ENCODE data around the gene ACCSL.

The ACCSL gene

DNA sequence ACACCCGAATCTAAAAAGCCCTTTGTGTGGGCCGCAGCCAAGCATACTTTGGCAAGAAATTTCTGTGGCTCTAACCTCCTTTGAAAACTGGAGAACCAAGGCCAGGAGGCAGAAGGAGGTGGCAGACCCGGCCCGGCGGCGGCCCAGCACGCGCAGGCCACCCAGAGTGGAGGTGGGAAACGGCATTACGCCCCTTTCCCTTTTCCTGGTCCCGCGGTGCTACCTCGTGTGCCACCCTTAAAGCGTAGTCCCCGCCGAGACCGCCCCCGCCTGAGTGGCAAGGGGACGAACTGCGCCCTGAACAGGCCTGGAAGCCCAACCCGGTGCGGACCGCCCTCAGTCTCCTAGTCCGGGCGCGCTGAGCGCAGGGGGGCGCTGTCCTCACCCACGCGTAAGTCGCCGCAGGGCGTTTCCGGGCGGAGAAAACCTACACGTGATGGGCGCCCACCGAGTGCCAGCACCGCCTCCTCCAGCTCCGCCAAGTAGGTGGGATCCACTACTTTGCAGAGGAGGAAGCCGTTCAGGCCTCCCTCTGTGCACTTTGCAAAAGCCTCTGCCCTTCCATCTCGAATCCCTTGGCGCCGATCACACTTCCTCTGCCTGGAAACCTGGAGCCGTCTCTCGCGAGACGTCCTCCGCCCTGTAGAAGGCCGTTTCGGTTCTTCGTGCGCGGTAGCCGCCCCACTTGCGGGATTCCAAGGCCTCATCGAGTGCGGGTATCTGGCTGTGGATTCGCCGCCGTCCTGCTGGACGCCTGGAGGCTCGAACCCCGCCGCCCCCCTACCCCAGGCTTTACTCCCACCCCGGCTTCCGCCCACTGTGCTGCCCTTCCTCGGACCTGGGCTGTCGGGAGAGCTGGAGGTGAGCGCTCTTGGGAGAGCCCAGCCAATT, 18.3 kb downstream of the ACCSL start, which contains the start of gene ACCS:
Gene ACCS, plus strand, starts transcription at position 430 of the 891 bp plus-strand sequence. CDS start 1,358 bp downstream, outside the sequence.
- no peak for DNase-seq

- no peak for DNase-seq
Observed at GRCh38 chr11:44066732-44067141, 19.0 kb downstream of the ACCSL start.

GRCh38 chr11:44067266-44067665, 19.5 kb downstream of the ACCSL start:
- no peak for DNase-seq

GRCh38 chr11:44068180-44068579, 20.4 kb downstream of the ACCSL start:
- DNase-seq = no peak

DNA sequence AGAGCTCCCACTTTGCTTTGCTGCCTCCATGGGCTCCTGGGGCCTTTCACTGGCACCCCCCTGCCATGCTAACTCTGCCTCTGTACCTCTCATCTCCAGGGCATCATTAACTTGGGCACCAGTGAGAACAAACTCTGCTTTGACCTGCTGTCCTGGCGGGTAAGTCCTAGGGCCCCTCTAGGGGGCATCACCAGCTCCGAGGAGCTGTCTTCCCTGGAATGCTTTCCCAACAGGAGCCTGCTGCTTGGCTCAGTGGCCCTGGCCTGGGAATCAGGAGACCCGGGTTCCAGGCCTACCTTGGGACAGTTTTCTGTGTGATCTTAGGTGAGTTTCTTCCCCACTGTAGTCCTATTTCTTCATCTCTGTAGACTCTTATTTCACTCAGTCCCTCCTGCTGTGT, 23.4 kb downstream of the ACCSL start:
- no peak for DNase-seq

DNA sequence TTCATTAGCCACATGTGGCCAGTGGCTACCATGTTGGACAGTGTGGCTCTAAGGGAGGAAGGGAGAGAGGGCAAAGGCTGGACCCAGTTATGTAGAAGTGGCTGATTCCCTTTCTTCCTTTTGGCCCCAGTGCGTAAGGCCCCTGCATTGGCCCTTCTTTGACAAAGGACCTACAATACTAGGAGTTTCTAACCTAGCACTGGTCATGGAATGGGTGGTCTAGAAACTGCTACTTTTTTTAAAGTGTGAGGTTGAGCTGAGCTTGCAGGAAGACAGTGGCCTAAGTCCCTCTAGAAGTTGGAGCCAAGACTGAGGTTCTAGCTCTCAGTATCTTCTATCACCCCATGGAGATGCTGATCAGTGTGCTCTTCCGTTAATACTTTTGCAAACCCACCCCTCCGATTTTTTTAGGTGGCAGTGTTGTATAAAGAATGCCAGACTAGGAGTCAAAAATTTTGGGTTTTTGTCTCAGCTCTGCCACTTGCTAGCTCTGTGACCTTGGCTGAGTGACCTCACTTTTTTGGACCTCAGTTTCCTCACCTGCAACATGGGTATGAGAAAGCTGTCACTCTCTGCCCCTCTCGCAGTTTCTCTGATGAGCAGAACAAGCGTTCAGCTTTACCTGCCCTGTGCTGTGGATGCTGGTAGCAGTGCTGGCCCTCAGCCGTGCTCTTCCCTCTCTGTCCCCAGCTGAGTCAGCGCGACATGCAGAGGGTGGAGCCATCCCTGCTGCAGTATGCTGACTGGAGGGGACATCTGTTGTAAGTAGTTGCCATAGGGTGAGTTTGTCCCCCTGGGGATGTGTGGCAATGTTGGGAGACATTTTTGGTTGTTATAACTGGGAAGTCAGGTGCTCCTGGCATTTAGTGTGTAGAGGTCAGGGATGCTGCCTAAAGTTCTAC, 25.2 kb downstream of the ACCSL start:
- no peak for DNase-seq

DNA sequence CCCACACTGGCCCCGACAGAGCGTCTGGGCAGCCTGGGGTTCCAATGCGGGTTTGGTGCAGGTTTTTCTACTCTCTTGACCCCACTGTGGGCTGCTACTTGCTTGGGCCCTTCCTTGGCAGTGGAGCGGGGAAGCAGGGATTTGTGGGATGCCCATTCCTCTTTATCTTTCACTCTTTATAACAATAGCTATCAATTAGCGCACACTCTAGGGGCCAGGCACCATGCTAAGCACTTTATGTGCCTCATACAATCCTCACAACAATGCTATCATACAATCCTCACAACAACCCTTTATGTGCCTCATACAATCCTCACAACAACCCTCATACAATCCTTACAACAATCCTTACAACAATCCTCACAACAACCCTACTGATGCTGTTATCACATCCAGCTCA, 31.0 kb downstream of the ACCSL start:
- DNase-seq = no peak

GRCh38 chr11:44079376-44079775, 31.6 kb downstream of the ACCSL start:
- no peak for DNase-seq

DNA sequence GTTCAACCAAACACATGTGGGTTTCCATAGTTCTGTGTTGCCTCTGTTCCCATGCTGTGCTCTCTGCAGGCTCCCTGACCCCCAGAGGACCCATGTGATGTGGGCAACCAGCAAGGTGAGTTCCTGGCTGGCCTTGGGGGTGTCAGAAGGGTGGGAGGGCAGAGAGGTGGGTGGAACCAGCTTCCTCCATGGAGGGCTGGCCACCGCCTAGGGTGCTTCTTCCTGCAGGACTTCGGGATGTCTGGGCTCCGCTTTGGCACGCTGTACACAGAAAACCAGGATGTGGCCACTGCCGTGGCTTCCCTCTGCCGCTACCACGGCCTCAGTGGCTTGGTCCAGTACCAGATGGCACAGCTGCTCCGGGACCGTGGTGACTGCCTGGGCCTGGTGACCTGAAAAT, 33.2 kb downstream of the ACCSL start:
- DNase-seq = no peak

GRCh38 chr11:44082645-44083044, 34.9 kb downstream of the ACCSL start:
- no peak for DNase-seq

DNA sequence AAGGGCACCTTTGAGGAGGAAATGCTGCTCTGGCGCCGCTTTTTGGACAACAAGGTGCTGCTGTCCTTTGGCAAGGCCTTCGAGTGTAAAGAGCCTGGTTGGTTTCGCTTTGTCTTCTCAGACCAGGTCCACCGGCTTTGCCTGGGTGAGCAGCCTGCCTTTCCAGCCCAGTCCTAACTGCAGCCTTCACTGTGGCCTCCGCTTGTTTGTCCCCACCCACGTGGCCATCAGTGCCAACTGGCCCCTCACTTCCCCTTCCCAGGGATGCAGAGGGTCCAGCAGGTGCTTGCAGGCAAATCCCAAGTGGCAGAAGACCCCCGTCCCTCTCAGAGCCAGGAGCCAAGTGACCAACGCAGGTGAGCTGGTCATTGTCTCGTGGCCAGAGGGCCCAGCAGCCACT, 35.7 kb downstream of the ACCSL start:
- DNase-seq = no peak

GRCh38 chr11:44083906-44084305, 36.1 kb downstream of the ACCSL start:
- no peak for DNase-seq

DNA sequence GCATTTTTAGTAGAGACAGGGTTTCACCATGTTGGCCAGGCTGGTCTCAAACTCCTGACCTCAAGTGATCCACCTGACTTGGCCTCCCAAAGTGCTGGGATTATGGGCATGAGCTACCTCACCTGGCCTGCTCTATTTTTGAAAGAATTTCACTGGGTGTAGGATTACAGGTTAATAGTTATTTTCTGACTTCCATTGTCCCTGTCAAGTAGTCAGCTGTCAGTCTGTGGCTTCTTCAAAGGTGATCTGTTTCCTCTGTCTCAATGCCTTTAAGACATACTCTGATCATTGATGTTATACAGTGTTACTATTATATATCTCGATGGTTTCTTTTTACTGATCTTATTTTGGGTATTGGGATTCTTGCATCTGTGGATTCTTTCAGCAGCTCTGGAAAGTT, 37.5 kb downstream of the ACCSL start:
- DNase-seq = no peak

DNA sequence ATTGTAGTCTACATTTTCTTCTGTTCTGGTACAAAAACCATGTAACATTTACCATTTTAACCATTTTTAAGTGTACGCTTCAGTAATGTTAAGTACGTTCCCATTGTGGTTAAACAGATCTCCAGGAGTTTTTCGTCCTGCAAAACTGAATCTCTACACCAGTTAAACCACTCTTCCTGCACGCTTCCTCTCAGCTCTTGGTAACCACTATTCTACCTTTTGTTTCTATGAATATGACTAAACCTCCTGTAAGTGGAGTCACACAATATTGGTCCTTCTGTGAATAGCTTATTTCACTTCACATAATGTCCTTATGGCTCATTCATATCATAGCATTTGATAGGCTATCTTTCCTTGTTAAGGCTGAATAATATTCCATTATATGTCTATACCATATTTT, 40.6 kb downstream of the ACCSL start:
- DNase-seq = no peak

GRCh38 chr11:44088871-44089270, 41.1 kb downstream of the ACCSL start:
- DNase-seq = no peak

- DNase-seq = no peak
Observed at GRCh38 chr11:44090539-44090938, 42.8 kb downstream of the ACCSL start.

DNA sequence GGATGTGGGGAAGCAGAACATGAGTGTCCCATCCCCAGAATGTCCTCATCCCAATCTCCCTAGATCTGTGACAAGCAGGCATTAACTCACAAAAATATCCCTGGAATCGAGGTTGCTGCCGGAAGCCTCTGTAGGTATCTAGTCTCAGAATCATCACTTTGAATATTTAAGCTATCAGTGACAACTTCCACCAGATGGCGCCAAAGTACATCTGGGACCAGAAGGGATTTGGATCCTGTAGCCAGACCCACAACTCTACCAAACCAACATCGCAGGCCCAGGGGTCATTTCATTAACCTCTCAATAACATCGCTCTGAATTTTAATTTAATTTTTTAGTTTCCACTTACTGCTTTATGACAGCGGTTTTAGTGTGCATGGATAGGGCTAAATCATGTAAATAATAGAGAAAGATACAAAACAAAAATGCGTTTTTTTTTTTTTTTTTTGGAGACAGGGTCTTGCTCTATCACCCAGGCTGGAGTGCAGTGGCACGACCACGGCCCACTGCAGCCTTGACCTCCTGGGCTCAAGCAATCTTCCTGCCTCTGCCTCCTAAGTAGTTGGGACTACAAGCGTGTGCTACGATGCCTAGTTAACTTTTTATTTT, 46.6 kb downstream of the ACCSL start:
- peak; percentile 91 for DNase-seq

GRCh38 chr11:44095506-44096359, 48.0 kb downstream of the ACCSL start, which contains the start of gene EXT2:
EXT2 (plus strand) TSS chr11:44095678; CDS start chr11:44107713, 12,035 bp downstream.
- peak; percentile 83 for DNase-seq

DNA sequence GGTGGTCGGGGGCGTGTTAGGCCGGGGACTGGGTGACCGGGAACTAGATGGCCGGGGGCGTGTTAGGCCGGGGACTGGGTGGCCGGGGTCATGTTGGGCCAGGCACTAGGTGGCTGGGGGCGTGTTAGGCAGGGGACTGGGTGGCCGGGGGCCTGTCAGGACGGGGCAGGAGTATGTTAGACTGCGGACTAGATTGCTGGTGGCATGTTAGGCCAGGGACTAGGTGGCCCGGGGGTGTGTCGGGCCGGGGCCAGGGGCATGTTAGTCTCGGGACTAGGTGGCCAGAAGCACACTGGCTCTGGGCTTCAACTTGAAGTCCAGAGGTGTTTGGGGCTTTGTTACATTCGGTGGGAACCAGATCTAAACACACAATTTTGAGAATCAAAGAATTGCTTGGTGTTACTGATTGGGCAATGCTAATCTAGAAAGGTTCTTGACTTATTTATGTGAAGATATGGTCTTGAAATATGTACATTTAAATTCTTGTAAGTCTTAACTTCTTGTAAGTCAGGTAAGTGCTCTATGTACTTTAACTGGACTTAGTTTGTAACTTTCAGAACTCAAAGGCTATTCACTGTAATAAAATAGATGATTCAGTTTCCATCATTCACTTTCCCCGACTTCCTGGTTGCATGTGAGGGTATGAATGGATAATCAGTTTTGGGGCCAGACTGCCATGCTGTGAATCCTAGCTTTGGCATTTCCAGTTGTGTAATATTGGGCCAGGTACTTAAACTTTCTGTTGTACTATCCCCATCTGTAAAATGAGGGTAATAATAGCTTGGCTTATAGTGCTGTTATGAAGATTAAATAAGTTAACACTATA, 48.8 kb downstream of the ACCSL start:
- no peak for DNase-seq

DNA sequence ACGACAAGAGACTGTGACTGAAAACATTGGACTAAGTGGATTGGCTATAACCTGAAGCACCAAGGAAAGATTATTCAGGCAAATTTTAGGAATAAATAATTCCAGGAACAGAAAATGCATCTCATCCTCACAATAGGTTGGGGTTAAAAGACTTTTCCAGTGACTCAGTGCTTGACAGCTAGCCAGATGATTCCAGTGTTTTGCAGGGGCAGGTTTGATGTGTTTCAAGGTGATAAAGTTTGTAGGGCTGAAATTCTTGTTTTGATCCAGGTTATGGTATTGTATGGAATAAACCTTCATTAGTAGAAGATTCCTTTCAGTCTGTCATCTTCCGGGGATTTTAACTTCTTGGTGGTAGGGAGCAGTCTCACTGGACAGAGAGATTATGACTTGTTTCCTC, 50.0 kb downstream of the ACCSL start:
- no peak for DNase-seq

DNA sequence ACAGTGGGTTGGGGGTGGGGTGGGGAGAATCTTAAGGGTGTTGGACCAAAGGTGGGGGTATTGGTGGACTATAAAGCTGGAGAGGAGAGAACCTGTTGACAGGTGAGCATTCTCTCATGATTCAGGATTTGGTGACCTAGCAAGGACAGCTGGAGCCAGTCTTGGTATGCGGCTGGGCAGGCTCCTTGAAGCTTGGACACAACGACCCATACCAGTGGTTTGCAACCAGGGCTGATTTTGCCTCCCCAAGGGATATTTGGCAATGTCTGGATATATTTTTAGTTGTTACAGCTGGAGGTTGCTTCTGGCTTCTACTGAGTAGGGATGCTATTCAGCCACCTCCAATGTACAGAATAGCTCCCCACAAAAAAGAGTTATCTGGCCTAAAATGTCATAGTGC, 53.3 kb downstream of the ACCSL start:
- no peak for DNase-seq

Measured in NCI-H82 (cell line).